Colonic mucosa (tissue), 4 donors: ENCODE data around the gene SLC25A20. TPM values are rescaled to one million over a fixed set of nuclear protein-coding genes. Genes with fewer than 3 reads are reported as not detected.
"Not testable (repeated sequence)": the region's sequence is repeated elsewhere in the genome, so short reads cannot be mapped to it uniquely, and the experiment has no call there.

Experiments used
- DNase-seq: peaks from one replicate; pipeline ENCODE4 v3.0.0-alpha.2; 2020
- H3K27ac ChIP-seq: fragments of 200-600 bp; one replicate; pipeline ENCODE4 v1.8.0; 2021
- H3K27me3 ChIP-seq: fragments of 200-600 bp; one replicate; pipeline ENCODE4 v1.8.0; 2021
- H3K36me3 ChIP-seq: fragments of 200-600 bp; one replicate; pipeline ENCODE4 v1.8.0; 2021
- H3K4me1 ChIP-seq: fragments of 200-600 bp; one replicate; pipeline ENCODE4 v1.8.0; 2021; ENCODE audit warnings: mild to moderate bottlenecking
- H3K4me3 ChIP-seq: fragments of 200-600 bp; one replicate; pipeline ENCODE4 v1.8.0; 2021
- H3K9ac ChIP-seq, 2 donors: one replicate each; pipeline ENCODE4 v1.7.0; 2013; ENCODE audit warnings: control low read depth in 2 of 2, low read depth in 2 of 2, low read length in 2 of 2
- H3K9me3 ChIP-seq: fragments of 200-600 bp; one replicate; pipeline ENCODE4 v1.8.0; 2021
- intact Hi-C: fragments of 100-400 bp; cut with DNase I; formaldehyde crosslinking; loops from one replicate; pipeline ENCODE4 v1.14.1; 2022
- total RNA-seq, 2 donors: library from RNA; stranded (reverse); fragmentation: NEBNext Ultra II Directional in 1 of 2; extraction: Animal tissue kit (Norgen Biotek cat#: 25700) in 1 of 2; gene quantifications; one replicate each; pipeline ENCODE4 v1.2.1, GENCODE V29; 2021
- TF ChIP-seq, protein P1 (sequence below): fragments of 200-600 bp; IDR thresholded peaks from one replicate; pipeline ENCODE4 v1.8.0; 2022; ENCODE audit warnings: antibody characterized with exemption, mild to moderate bottlenecking
- donor health status: healthy.
- donor health status: DM: no; HTN: no; CAD: no.
- donor health status: DM: no; HTN: no; CAD: no.

SLC25A20 gene
- total RNA-seq, 2 donors from 2014 or later, result 28.6 to 31.5 TPM

DNA sequence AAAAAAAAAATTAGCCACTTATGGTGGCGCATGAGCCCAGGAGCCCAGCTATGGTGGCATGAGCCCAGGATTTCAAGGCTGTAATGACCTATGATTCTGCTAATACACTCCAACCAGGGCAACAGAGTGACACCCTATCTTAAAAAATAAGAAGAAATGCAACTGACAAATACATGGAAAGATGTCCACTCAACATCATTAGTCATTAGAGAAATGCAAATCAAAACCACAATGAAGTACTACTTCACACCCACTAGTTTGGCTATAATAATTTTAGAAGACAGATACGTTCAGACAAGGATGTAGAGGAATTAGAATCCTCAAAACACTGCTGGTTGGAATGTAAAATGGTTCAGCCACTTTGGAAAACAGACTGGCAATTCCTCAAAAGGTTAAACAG lies 61.5 kb downstream of the SLC25A20 start:
- Histone ChIP-seq H3K27me3 (no peaks in the 10 kb centered on the region), H3K4me3 (no peak overlapping the region), H3K9ac (no peak overlapping the region), H3K4me1 (no peaks in the 10 kb centered on the region), H3K27ac (no peak overlapping the region), H3K36me3 (no peaks in the 10 kb centered on the region), H3K9me3 (no peaks in the 10 kb centered on the region)
- TF ChIP-seq, protein P1, sequence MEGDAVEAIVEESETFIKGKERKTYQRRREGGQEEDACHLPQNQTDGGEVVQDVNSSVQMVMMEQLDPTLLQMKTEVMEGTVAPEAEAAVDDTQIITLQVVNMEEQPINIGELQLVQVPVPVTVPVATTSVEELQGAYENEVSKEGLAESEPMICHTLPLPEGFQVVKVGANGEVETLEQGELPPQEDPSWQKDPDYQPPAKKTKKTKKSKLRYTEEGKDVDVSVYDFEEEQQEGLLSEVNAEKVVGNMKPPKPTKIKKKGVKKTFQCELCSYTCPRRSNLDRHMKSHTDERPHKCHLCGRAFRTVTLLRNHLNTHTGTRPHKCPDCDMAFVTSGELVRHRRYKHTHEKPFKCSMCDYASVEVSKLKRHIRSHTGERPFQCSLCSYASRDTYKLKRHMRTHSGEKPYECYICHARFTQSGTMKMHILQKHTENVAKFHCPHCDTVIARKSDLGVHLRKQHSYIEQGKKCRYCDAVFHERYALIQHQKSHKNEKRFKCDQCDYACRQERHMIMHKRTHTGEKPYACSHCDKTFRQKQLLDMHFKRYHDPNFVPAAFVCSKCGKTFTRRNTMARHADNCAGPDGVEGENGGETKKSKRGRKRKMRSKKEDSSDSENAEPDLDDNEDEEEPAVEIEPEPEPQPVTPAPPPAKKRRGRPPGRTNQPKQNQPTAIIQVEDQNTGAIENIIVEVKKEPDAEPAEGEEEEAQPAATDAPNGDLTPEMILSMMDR, result no peak
- intact Hi-C loops, result no loop called here
- DNase-seq, result no peak

DNA sequence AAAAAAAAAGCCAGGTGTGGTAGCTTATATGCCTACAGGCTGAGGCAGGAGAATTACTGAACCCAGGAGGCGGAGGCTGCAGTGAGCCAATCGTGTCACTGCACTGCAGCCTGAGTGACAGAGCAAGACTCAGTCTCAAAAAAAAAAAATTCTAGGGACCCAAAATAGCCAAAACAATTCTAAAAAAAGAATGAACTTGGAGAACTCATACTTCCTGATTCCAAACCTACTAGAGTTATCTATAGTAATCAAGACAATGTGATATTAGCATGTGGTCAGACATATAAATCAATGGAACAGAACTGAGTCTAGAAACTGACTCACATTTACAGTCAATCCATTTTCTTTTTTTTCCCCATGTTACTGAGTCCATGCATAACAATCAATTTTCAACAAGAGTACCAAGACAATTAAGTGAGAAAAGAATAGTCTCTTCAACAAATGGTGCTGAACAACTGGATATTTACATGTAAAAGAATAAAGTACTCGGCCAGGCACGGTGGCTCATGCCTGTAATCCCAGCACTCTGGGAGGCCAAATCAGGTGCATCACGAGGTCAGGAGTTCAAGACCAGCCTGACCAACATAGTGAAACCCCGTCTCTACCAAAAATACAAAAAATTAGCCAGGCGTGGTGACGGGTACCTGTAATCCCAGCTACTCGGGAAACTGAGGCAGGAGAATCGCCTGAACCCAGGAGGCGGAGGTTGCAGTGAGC lies 62.9 kb downstream of the SLC25A20 start:
- no peak overlapping the region for H3K27ac ChIP-seq
- intact Hi-C loops, result no loop called here
- H3K9ac ChIP-seq, result no peak overlapping the region
- no peaks in the 10 kb centered on the region for H3K4me1 ChIP-seq
- no peaks in the 10 kb centered on the region for H3K9me3 ChIP-seq
- DNase-seq, result no peak
- TF ChIP-seq, protein P1, result no peak
- H3K36me3 ChIP-seq, result no peaks in the 10 kb centered on the region
- H3K4me3 ChIP-seq, result no peak overlapping the region
- no peaks in the 10 kb centered on the region for H3K27me3 ChIP-seq

DNA sequence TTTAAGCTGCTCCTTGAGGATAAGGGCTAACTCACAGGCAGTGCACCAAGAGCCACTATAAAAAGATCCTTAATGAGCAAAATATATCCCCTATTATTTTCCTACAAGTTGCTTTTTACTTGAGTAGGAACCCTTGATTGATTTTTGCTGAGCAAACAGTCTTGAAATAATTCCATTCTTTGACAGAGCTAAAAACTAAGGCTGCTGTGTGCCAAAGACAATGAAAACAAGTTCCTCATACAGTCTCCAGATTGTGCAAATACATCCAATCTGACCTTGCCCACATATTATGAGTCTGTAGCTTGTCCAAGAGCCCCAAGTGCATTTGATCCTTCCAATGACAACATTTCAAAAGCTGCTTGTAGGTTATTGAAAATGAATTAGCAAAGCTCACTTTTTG lies 66.0 kb downstream of the SLC25A20 start:
- H3K9me3 ChIP-seq, result no peaks in the 10 kb centered on the region
- no peak overlapping the region for H3K27ac ChIP-seq
- intact Hi-C loops, result no loop called here
- TF ChIP-seq, protein P1, result no peak
- no peaks in the 10 kb centered on the region for H3K36me3 ChIP-seq
- H3K4me1 ChIP-seq, result no peaks in the 10 kb centered on the region
- no peaks in the 10 kb centered on the region for H3K27me3 ChIP-seq
- DNase-seq, result no peak
- no peak overlapping the region for H3K4me3 ChIP-seq
- no peak overlapping the region for H3K9ac ChIP-seq

DNA sequence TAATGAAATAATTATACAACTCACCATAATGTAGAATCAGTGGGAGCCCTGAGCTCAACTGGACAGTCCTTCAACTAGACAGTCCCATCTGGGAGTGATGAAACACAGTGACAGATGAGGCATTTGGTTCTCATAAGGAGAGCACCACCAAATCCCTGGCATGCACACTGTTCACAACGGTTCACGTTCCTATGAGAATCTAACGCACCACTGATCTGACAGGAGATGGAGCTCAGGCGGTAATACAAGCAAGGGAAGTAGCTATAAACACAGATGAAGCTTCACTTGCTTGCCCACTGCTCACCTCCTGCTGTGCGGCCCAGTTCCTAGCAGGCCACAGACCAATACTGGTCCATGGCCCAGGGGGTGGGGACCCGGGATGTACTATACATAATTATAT lies 68.0 kb downstream of the SLC25A20 start:
- Histone ChIP-seq H3K36me3 (no peaks in the 10 kb centered on the region), H3K4me3 (no peak overlapping the region), H3K9me3 (no peaks in the 10 kb centered on the region), H3K27me3 (no peaks in the 10 kb centered on the region), H3K27ac (no peak overlapping the region), H3K9ac (no peak overlapping the region), H3K4me1 (no peaks in the 10 kb centered on the region)
- intact Hi-C loops, result no loop called here
- DNase-seq, result no peak
- TF ChIP-seq, protein P1, result no peak

DNA sequence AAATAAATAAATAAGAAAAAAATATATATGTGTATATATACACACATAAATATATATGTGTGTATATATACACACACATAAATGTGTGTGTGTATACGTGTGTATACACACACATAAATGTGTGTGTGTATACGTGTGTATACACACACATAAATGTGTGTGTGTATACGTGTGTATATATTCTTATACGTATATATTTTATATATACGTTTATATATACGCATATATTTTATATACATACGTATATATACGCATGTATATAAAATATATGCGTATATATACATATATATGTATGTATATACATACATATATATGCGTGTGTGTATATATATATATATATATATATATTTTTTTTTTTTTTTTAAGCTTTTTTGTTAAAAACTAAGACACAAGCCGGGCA lies 69.2 kb downstream of the SLC25A20 start:
- H3K27ac ChIP-seq, H3K4me3 ChIP-seq, DNase-seq, H3K36me3 ChIP-seq, H3K4me1 ChIP-seq, H3K9ac ChIP-seq, intact Hi-C loops, H3K9me3 ChIP-seq, H3K27me3 ChIP-seq: not testable (repeated sequence)

DNA sequence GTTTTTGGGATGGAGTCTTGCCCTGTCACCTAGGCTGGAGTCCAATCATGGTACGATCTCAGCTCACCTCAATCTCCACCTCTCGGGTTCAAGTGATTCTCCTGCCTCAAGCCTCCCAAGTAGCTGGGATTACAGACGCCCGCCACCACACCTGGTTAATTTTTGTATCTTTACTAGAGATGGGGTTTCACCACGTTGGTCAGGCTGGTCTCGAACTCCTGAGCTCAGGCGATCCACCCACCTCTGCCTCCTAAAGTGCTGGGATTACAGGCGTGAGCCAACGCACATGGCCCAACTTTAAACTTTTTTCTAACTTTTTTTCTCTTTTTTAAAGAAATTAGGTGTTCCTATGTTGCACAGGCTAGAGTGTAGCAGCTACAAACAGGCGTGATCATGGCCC lies 70.8 kb downstream of the SLC25A20 start:
- H3K4me1 ChIP-seq, H3K9ac ChIP-seq, H3K36me3 ChIP-seq, H3K9me3 ChIP-seq, H3K4me3 ChIP-seq, H3K27me3 ChIP-seq, H3K27ac ChIP-seq, intact Hi-C loops, DNase-seq: not testable (repeated sequence)
